NCI-H2029 treated with DMSO at 0.1 percent for 48 hours (cell line): ENCODE measurements around the gene ZC3H4.
"Not testable (repeated sequence)": the region's sequence is repeated elsewhere in the genome, so short reads cannot be mapped to it uniquely, and the experiment has no call there.

Source experiments
- DNase-seq: peaks from one replicate; lab custom pipeline; 2025; lab: John Stamatoyannopoulos, UW

Gene ZC3H4

GRCh38 chr19:47107953-47108746 lies 5.4 kb downstream of the ZC3H4 start:
- no peak for DNase-seq

GRCh38 chr19:47107202-47107952 lies 6.2 kb downstream of the ZC3H4 start:
- DNase-seq, result no peak

GRCh38 chr19:47106821-47107201 lies 6.8 kb downstream of the ZC3H4 start:
- DNase-seq, result no peak

GRCh38 chr19:47105874-47106273 lies 7.7 kb downstream of the ZC3H4 start:
- DNase-seq, result no peak

- no peak for DNase-seq
These were observed 8.9 kb downstream of the ZC3H4 start for GRCh38 chr19:47104680-47105079.

- DNase-seq, result no peak
These were observed 11.1 kb downstream of the ZC3H4 start for GRCh38 chr19:47102346-47103060.

- DNase-seq, result not testable (repeated sequence)
These were observed 12.5 kb downstream of the ZC3H4 start for GRCh38 chr19:47101116-47101515.

GRCh38 chr19:47100290-47100689 lies 13.3 kb downstream of the ZC3H4 start:
- no peak for DNase-seq

- DNase-seq, result no peak
These were observed 14.0 kb downstream of the ZC3H4 start for GRCh38 chr19:47099576-47100050.

GRCh38 chr19:47098608-47099007 lies 15.0 kb downstream of the ZC3H4 start:
- DNase-seq, result no peak

- no peak for DNase-seq
These were observed 16.0 kb downstream of the ZC3H4 start for GRCh38 chr19:47097396-47098201.

GRCh38 chr19:47096721-47097120 lies 16.9 kb downstream of the ZC3H4 start:
- DNase-seq, result no peak

- no peak for DNase-seq
These were observed 17.4 kb downstream of the ZC3H4 start for GRCh38 chr19:47096100-47096704.

GRCh38 chr19:47095476-47096099 lies 18.0 kb downstream of the ZC3H4 start:
- DNase-seq, result no peak

- no peak for DNase-seq
These were observed 18.8 kb downstream of the ZC3H4 start for GRCh38 chr19:47094557-47095475.

GRCh38 chr19:47093841-47094240 lies 19.7 kb downstream of the ZC3H4 start:
- no peak for DNase-seq

- DNase-seq, result no peak
These were observed 20.3 kb downstream of the ZC3H4 start for GRCh38 chr19:47093254-47093653.

GRCh38 chr19:47089767-47090350 lies 23.7 kb downstream of the ZC3H4 start:
- no peak for DNase-seq

- no peak for DNase-seq
These were observed 27.3 kb downstream of the ZC3H4 start for GRCh38 chr19:47086280-47086679.
